NK-92 (cell line): ENCODE results near the gene SYS1.

Experiments used
- DNase-seq: peaks from one replicate; lab custom pipeline; 2025; ENCODE audit not compliant: unreplicated experiment; lab: John Stamatoyannopoulos, UW

The SYS1 gene

DNA sequence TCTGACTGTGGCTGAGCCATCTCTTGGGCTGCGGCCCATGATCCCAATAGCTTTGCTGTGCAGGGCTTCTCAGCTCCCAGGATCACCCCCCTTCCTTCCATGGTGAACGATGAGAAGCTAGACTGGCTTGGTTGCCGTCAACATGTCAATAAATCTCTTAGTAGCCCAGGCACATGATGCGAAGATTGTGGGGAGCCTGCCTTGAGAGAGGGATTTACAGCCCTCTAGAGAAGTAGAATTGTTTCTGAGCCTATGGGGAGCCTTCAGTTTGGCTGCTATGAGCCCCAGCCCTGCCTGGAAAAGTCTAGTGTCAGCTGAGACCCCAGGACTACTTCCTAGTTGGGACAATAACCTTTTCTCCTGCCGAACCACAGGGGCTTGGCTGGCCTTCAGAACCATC, 49.7 kb downstream of the SYS1 start:
- DNase-seq, result no peak

DNA sequence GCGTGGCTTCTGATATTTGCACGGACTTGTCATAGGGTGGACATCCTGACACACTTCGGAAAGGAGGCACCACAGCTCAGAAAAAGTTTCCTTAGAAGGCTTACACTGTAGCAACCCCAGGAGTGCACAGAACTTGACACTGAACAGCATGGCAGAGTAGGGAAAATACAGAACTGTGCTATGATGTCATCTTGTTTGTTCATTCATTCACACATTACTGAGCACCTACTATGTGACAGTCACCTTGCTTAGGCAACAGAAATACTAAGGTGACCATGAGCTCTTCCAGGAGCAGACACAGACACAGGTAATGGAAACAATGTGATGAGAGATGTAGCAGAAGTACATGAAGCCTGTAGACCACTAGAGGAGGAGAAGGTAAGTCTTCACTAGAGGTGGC, 50.5 kb downstream of the SYS1 start:
- no peak for DNase-seq

DNA sequence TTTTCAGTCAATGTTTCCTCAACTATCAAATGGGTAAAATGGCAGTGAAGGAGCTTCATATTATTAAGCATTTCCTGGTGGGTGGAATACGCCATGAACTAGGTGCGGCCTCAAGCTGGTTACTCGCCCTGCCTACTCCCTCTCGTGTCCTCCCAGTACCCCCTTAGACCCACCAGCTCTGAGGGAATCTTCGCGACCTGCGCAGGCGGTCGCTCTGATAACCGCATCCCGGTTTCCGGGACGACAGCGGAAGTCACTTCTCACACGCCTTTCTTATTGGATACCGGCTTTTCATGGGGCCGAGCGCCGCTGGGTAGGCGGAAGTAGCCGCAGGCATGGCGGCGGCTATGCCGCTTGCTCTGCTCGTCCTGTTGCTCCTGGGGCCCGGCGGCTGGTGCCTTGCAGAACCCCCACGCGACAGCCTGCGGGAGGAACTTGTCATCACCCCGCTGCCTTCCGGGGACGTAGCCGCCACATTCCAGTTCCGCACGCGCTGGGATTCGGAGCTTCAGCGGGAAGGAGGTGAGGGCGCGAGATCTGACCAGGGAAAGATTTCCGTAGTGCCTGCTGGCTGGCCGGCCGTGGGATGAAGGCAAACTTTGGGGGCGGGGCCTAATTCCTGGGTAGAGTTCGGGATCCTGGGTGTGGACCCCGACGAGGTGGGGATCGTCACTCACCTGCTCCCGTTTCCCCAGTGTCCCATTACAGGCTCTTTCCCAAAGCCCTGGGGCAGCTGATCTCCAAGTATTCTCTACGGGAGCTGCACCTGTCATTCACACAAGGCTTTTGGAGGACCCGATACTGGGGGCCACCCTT, 53.1 kb downstream of the SYS1 start, which contains the start of gene PIGT:
PIGT (plus strand) TSS at position 320 of the 816 bp plus-strand sequence; CDS start at position 336, 16 bp downstream.
- peak; percentile 53 for DNase-seq

DNA sequence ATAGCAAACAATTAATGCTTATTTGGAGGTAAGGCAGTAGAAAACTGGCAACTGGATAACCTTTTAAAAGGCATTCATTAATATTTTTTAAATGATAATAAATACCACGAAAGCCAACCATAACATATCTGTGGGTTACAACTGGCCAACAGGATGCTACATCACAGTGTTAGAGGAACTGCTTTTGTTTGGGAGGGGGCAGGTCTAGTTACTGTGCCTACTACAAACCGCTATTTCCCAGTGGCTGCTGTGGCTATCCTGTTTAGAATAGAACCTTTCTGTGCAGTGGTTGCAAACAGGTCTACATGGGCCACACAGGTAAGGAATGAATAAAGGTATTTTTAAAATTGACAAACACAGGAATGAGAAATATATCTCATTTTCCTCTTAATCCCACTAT, 54.0 kb downstream of the SYS1 start:
- no peak for DNase-seq
